WI38 (cell line): ENCODE results near the gene SPATA4.

Source experiments
- H3K4me3 ChIP-seq: 2 replicates; pipeline ENCODE4 v1.5.1; 2011; ENCODE audit warnings: low read depth, mild to moderate bottlenecking, control low read depth, low read length
- CTCF ChIP-seq: IDR thresholded peaks from 2 replicates; pipeline ENCODE4 v1.5.1; 2012; ENCODE audit warnings: low read depth, mild to moderate bottlenecking, control low read depth, low read length

Gene SPATA4

GRCh38 chr4:176209535-176209934, 14.2 kb upstream of the SPATA4 start:
- no peak overlapping the region for H3K4me3 ChIP-seq
- TF ChIP-seq CTCF = no peak

GRCh38 chr4:176207839-176208238, 12.5 kb upstream of the SPATA4 start:
- TF ChIP-seq CTCF = no peak
- H3K4me3 ChIP-seq = no peak overlapping the region

- TF ChIP-seq CTCF = no peak
- H3K4me3 ChIP-seq = no peak overlapping the region
Observed at GRCh38 chr4:176205299-176205698, 9.9 kb upstream of the SPATA4 start.

- no peak overlapping the region for H3K4me3 ChIP-seq
- no peak for TF ChIP-seq CTCF
Observed at GRCh38 chr4:176198316-176198903, 3.0 kb upstream of the SPATA4 start.

GRCh38 chr4:176193938-176194337, 1.4 kb downstream of the SPATA4 start:
- H3K4me3 ChIP-seq = no peak overlapping the region
- TF ChIP-seq CTCF = no peak

GRCh38 chr4:176193126-176193525, 2.3 kb downstream of the SPATA4 start:
- no peak overlapping the region for H3K4me3 ChIP-seq
- TF ChIP-seq CTCF = no peak

- TF ChIP-seq CTCF = no peak
Observed at GRCh38 chr4:176191974-176192373, 3.4 kb downstream of the SPATA4 start.

More at GRCh38 chr4:176191974-176192373, 3.4 kb downstream of the SPATA4 start:
- no peak overlapping the region for H3K4me3 ChIP-seq
